Stomach smooth muscle (tissue), 2 donors: Measurements from ENCODE around the gene SPIN4.

Experiments used
- H3K27ac ChIP-seq: one replicate; pipeline ENCODE4 v1.7.0; 2013; ENCODE audit warnings: mild to moderate bottlenecking, low read length, inconsistent platforms
- H3K27me3 ChIP-seq, 2 donors: one replicate each; pipeline ENCODE4 v1.7.0; 2013; ENCODE audit warnings: low read length in 2 of 2; ENCODE audit not compliant: insufficient read depth in 2 of 2, control insufficient read depth in 1 of 2
- H3K36me3 ChIP-seq, 2 donors: one replicate each; pipeline ENCODE4 v1.7.0; 2013; ENCODE audit warnings: low read length in 2 of 2; ENCODE audit not compliant: control insufficient read depth in 2 of 2, insufficient read depth in 2 of 2
- H3K4me1 ChIP-seq: one replicate; pipeline ENCODE4 v1.7.0; 2013; ENCODE audit warnings: low read length; ENCODE audit not compliant: control insufficient read depth, insufficient read depth
- H3K4me3 ChIP-seq, 2 donors: one replicate each; pipeline ENCODE4 v1.7.0; 2013; ENCODE audit warnings: low read length in 2 of 2
- H3K9ac ChIP-seq, 2 donors: one replicate each; pipeline ENCODE4 v1.7.0; 2013; ENCODE audit warnings: low read length in 2 of 2, mild to moderate bottlenecking in 1 of 2
- H3K9me3 ChIP-seq, 2 donors: one replicate each; pipeline ENCODE4 v1.7.0; 2013; ENCODE audit warnings: low read length in 2 of 2; ENCODE audit not compliant: control insufficient read depth in 2 of 2
- donor health status: healthy.
- donor health status: Pancreatic carcinoma.

SPIN4 gene

GRCh38 chrX:63350465-63350877, 661 bp downstream of the SPIN4 start:
- H3K9ac ChIP-seq: peak overlapping the region; percentile 60 to 68

GRCh38 chrX:63349307-63349706, 1.8 kb downstream of the SPIN4 start:
- no peaks in the 10 kb centered on the region for H3K9me3 ChIP-seq
- no peak overlapping the region for H3K9ac ChIP-seq
- H3K4me3 ChIP-seq: peak overlapping the region in 1 of 2 donors; percentile 9

More at GRCh38 chrX:63350465-63350877, 661 bp downstream of the SPIN4 start:
- Histone ChIP-seq H3K4me1 (no peaks in the 10 kb centered on the region), H3K9me3 (peaks cover 0 to 2% of the 10 kb centered on the region in 2 donors), H3K4me3 (peak overlapping the region; percentile 72 to 76), H3K27ac (no peak overlapping the region), H3K27me3 (no peaks in the 10 kb centered on the region), H3K36me3 (no peaks in the 10 kb centered on the region)

GRCh38 chrX:63330681-63331080, 20.5 kb downstream of the SPIN4 start:
- H3K27ac ChIP-seq: no peak overlapping the region
- no peaks in the 10 kb centered on the region for H3K9me3 ChIP-seq
- no peak overlapping the region for H3K4me3 ChIP-seq
- no peaks in the 10 kb centered on the region for H3K4me1 ChIP-seq
- H3K27me3 ChIP-seq: no peaks in the 10 kb centered on the region
- H3K36me3 ChIP-seq: no peaks in the 10 kb centered on the region
- H3K9ac ChIP-seq: no peak overlapping the region

More at GRCh38 chrX:63349307-63349706, 1.8 kb downstream of the SPIN4 start:
- Histone ChIP-seq H3K27me3 (no peaks in the 10 kb centered on the region), H3K36me3 (no peaks in the 10 kb centered on the region), H3K4me1 (no peaks in the 10 kb centered on the region), H3K27ac (no peak overlapping the region)

- H3K27ac ChIP-seq: no peak overlapping the region
- no peaks in the 10 kb centered on the region for H3K27me3 ChIP-seq
- H3K4me3 ChIP-seq: no peak overlapping the region
- H3K9me3 ChIP-seq: no peaks in the 10 kb centered on the region
- no peak overlapping the region for H3K9ac ChIP-seq
- no peaks in the 10 kb centered on the region for H3K4me1 ChIP-seq
- no peaks in the 10 kb centered on the region for H3K36me3 ChIP-seq
These were observed 23.3 kb downstream of the SPIN4 start for GRCh38 chrX:63327788-63328187.

GRCh38 chrX:63299596-63299995, 51.5 kb downstream of the SPIN4 start:
- H3K27ac ChIP-seq: no peak overlapping the region
- no peak overlapping the region for H3K9ac ChIP-seq
- H3K4me3 ChIP-seq: no peak overlapping the region
- no peaks in the 10 kb centered on the region for H3K36me3 ChIP-seq
- peaks cover 0 to 2% of the 10 kb centered on the region in 2 donors for H3K9me3 ChIP-seq
- H3K27me3 ChIP-seq: no peaks in the 10 kb centered on the region
- H3K4me1 ChIP-seq: no peaks in the 10 kb centered on the region
